GM23248 (cell line): ENCODE results near the gene TENM3.

Experiments used
- EZH2 ChIP-seq: fragments of 200-600 bp; sonication (generic); IDR thresholded peaks from 2 replicates; pipeline ENCODE4 v1.6.1; 2018; ENCODE audit warnings: antibody characterized with exemption, mild to moderate bottlenecking; ENCODE audit not compliant: insufficient read depth, poor library complexity, severe bottlenecking
- EZH2phosphoT487 ChIP-seq: fragments of 200-600 bp; sonication (generic); IDR thresholded peaks from 2 replicates; pipeline ENCODE4 v1.6.1; 2018; ENCODE audit warnings: antibody characterized with exemption, moderate library complexity, mild to moderate bottlenecking, low read depth; ENCODE audit not compliant: insufficient read depth

DNA sequence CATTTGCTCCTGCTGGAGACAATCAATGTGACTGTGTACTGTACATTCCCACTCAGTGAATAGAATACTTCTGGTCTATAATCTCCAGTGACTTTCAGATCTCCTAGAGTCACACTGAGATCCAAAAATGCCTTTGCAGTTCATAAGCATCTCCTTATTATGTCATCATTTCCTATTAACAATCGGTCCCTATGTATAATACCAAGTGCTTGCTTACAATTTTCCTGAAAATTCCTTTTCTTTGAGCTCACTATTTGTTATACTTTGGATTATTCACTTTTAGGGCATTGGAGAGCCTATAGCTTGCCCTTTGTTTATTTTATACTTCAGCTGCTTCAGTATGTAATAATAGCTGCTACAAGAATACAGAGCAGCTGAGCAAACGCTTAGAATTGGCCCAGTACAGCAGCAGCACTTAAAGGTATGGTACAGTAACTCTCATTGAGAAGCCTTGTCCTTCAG lies 361.0 kb downstream of the TENM3 start:
- no peak for TF ChIP-seq EZH2phosphoT487
- TF ChIP-seq EZH2: no peak
